Inflammatory macrophage treated with lipopolysaccharide for 1 hour (primary cell): Measurements from ENCODE around the gene PSMB10.
"Not testable (repeated sequence)": the region's sequence is repeated elsewhere in the genome, so short reads cannot be mapped to it uniquely, and the experiment has no call there.

Experiments used
- DNase-seq, 2 donors: peaks; one replicate each; pipeline ENCODE4 v3.0.0-alpha.2; 2020 to 2022

PSMB10 gene

DNA sequence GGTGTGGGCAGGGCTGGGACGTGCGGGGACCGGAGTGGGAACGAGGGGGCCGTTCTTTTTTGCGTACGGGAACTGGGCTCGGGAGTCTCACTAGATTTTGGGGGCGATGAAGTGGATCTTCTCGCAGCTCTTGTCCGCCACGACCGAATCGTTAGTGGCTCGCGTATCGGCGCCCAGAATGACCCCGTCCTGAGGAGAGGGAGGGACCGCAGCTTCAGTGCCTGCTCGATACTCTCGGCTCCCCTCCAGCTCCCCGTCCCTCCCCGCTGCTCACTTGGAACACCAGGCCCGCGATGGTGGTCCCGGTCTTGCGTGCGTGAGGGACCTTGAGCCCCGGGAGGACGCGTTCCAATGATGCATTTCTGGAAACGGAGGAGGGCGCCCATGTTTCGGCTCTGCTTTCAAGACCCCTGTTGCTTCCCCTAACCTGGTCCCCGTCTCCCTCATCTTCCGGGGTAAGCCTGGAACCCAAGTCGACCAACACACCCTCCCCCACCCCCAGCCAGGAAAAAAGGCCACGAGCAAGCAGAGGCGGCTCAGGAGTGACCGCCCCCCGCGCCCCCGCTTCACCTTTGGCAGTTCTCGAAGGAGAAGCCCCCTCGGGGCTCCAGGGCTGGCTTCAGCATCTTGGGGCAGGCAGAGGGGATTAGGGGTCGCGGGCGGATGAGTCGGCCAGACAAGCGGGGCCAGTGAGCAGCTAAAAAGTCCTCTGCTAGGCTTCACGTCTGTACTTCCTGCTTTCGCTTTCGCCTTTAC lies at the start of gene PSMB10:
PSMB10 (minus strand) TSS at position 727 of the 756 bp plus-strand sequence; CDS start at position 626, 101 bp downstream.
- peak in 1 of 2 donors; percentile 22 for DNase-seq

DNA sequence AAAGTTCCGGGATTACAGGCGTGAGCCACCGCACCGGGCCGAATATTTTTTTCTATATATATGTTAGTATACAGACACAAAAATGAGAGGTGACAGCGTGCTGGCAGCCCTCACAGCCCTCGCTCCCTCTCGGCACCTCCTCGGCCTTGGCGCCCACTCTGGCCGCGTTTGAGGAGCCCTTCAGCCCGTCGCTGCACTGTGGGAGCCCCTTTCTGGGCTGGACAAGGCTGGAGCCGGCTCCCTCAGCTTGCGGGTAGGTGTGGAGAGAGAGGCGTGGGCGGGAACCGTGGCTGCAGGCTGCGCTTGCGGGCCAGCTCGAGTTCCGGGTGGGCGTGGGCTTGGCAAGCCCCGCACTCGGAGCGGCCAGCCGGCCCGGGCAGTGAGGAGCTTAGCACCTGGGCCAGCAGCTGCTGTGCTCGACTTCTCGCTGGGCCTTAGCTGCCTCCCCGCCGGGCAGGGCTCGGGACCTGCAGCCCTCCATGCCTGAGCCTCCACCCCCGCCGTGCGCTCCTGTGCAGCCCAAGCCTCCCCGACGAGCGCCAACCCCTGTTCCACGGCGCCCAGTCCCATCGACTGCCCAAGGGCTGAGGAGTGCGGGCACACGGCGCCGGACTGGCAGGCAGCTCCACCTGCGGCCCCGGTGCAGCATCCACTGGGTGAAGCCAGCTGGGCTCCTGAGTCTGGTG lies 45.5 kb upstream of the PSMB10 start:
- DNase-seq: no peak

DNA sequence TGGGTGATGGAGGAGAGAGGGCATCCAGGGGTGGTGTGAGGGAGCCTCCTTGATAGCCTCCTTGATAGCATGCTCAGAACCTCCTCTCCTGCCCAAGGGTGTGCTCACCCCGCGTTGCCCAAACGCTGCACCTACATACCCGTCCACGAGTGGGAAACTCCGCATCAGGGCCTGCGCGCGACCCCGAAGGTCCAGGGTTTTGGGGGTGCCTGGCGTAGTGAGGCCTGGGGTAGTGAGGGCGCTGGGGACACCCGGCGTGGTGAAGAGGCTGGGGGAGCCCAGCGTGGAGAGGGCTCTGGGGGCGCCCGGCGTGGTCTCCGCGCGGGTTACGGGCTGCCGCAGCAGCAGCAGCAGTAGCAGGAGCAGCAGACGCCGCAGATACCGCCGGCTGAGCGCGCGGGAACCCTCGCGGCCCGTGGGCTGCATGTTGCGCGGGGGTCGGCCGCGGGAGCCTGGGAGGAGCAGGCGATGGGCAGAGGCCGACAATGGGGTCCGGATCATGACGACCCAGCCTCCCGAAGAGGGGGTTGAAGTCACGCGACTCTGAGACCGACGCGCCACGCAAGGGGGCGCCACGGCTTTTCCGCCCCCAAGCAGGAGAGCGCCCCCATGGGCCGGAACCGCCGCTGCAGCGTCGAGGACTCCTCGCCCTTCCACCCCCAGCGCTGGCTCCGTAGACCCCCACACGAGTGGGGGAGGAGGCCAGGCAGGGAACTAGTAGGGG lies 43.5 kb upstream of the PSMB10 start, which contains the start of gene DPEP3:
DPEP3 (minus strand) TSS at position 545 of the 724 bp plus-strand sequence; CDS start at position 426, 119 bp downstream.
- DNase-seq: no peak

DNA sequence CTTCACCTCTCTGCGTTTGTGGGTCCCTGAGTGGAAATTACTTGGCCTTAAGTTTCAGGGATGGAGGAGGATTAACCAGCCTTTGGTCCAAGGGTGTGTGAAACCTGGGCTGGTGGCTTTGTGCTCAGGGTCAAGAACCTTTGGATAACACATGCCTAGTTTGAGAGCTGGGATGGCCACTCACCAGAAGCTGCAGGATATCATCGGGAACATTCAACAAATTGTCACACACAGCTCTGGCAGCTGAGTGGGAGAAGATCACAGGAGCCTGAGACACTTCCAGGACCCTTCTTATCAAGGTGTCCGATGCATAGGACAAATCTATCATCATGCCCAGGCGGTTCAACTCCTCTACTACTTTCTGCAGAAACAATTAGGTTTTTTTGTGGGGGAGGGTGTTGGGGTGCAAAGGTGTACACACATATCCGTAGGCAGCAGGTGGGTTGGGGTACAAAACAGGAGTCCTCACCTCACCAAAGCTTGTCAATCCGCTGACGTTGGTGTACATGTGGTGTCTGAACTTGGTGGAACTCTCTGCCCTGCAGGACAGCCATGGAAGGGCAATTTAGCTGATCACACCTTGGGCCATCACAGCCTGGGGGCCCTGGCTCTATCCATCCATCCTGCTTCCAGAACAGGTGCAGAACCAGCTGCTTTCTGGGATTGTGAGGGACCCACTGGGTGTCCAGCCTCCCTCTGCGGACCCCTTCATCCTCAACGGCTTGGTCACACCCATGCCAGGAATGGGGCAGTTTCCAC lies 41.0 kb upstream of the PSMB10 start:
- no peak for DNase-seq

DNA sequence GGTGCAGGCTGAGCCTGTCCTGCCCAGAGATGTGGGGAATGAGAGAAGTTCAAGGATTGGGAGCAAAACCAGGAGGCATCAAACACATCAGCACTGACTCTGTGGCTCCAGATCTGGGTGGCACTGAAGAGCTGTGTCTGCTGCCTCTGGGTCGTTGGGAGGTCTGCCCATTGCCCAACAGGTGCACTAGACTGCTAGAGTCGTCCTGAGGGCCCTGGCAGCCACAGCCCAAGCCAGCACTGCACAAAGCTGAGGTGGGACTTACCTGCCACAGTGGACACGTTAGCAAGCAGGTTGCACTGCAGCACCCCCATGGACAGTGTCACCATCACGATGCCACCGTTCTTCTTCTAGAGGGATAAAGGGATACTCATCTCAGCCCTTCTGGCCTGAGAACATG lies 40.4 kb upstream of the PSMB10 start:
- no peak for DNase-seq

DNA sequence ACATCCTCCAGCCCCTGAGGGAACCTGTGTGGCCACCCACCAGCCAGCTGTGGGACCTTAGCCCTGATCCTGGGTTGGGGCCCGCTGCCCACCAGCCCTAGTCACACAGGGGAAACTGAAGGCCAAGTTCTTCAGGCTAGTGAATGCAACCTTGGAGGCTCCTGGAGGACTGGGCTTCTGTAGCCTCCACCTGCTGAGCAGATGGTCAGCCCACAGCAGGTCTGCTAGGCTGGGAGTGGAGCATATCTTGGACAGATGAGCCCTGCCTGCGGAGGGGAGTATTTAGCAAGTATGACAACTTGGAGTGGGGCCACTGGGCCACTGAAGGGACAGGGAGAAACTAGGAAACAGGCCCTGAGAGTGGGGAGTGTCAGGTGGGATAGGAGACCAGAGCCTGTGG lies 39.6 kb upstream of the PSMB10 start:
- no peak for DNase-seq

DNA sequence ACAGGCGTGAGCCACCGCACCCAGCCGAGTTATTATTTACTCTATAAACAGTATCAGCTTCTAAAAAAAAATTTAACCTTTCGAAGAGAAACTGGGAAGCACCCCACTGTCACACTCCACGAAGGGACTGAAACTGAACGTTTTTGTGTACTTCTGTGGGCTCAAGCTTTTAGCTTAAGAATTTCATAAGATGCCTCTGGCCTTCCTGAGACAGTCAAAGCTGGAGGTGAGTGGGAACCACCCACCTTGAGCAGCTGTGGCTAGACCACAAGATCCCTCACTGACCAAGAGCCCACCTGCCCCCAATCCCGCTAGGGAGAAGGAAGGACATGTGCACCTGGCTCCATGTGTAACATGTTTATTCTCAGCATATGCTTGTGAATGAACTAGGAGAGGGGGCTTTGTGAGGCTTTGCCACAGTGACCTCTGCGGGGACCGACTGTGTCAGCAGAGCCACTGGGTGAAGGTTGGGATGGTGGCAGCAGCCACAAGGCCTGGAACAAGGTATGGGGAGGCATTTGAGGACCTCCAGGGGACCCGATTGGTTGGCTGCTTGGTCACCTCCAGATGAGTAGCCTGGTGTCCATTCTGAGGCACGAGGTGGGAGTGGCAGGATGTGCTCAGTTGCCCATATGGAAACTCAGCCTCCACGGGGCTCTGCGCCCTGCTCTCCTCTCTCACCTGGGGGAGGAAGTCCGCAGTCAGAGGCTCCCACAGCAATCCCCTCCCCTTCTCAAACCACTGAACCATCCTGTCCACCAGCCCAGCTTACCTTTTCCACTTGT lies 38.9 kb upstream of the PSMB10 start:
- DNase-seq: no peak

DNA sequence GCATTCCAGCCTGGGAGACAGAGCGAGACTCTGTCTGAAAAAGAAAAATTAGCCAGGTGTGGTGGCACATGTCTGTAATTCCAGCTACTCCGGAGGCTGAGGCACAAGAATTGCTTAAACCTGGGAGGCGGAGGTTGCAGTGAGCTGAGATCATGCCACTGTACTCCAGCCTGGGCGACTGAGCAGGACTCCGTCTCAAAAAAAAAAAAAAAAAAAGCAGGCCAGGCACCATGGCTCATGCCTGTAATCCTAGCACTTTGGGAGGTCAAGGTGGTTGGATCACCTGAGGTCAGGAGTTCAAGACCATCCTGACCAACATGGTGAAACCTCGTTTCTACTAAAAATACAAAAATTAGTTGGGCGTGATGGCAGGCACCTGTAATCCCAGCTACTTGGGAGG lies 35.6 kb upstream of the PSMB10 start:
- not testable (repeated sequence) for DNase-seq

DNA sequence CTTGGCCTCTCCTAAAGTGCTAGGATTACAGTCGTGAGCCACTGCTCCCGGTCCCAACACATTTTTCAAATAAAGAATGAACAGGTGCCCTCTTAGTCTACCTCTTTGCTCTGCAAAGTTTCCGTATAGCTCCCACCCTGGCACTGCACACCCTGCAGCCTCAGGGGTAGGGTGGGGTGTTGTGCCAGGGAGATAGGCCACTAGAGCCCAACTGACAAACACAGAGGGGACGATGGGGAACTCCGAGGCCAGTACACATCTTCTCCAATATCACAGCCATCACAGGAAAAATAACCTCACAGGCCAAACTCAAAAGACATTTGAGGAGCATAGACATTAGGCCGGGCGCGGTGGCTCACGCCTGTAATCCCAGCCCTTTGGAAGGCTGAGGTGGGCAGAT lies 34.5 kb upstream of the PSMB10 start:
- no peak for DNase-seq

DNA sequence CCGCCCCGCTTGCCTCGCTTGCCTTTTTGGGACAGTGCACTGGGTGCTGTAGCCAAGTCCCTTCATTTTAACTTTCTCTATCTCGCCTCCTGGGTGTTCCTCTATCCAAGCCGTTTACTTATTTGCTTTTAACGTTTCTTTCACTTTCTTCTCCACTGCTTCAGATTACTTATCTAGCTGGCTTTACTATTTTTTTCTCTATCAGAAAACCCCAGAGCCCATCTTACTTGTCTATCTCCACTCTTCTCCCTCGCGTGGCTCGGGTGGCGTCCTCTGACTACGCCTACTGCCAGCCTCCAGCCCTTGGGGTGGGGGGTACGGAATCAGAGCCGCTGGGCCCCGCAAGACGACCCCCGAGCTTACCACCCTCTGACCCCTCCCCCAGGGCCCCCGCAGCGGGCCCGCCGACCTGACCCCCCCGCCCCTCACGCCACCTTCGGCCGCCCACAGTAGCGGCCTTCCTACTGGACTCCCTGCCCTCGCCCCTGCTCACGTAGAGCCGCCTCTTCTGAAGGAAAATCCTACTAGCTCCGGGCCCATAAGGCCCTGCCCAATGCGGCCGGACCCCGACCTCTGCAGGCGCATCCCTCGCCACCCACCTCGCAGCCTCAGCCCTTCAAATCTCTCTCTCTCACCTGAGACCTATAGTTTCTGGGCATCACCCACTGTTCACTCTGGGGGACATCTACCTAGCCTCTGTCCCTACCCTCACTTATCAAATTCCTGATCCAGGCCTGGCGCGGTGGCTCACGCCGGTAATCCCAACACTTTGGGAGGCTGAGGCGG lies 32.8 kb upstream of the PSMB10 start:
- DNase-seq: peak in 1 of 2 donors; percentile 22

DNA sequence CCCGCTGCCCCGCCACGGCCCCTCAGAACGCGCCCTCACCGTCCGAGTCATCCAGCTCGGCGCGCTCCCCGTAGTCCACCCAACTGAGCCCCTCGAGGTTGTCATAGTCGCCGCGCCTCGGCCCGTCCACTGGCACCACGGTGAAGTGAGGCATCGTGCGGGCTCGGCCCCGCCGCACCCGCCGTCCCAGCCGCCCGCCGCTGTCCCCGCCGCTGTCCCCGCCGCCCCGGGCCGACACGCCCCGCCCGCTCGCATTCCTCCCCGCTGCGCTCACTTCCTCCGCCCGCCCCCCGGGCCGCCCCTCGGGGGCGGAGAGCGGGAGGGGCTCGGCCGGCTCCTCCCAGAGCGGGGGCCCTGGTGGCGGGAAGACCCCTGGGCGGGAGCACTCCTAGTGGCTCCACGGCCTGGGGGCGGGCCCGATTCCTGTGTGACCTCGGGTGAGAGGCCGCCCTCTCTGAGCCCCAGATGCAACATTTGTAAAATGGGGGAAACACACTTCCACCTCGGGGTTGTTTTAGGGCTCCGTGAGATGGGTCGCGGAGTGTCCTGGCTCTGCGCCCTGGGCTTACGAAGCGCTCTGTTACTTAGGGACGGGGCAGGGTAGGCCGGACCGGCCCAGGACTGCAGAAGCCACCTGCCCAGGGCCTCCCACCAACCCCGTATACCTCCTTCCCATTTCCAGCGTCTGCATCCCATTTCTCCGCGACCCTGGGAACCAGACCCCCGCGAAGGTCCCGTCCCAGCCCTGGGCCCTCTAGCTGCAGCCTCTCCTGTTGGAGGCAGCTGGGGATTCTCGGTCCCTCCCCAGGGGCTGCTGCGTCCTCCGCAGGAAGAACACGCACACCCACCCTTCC lies 32.0 kb upstream of the PSMB10 start, which contains the start of gene SLC12A4:
SLC12A4 (minus strand) TSS at position 238 of the 854 bp plus-strand sequence; CDS start at position 154, 84 bp downstream.
- peak; percentile 68 to 71 for DNase-seq

DNA sequence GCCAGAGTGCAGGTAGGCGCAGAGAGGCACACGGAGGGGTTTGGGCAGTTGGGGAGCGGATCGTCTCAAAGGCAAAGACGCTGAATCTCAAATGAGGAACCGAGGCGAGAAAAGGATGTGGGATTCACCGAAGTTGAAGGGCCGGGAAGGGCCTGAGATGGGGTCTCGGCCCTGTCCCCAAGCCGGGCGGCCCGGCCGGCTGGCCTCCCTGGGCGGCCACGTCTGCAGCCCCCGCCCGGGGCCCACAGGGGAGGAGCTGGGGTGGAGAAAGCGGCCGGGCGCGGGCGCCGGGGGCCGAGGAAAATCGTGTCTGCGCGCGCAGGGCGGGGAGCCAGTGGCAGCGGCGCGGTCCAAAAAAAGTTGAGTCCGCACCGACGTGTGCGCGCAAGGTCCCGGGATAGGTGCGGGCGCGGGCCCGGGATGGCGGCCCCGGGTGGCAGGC lies 31.3 kb upstream of the PSMB10 start:
- peak; percentile 10 to 22 for DNase-seq

DNA sequence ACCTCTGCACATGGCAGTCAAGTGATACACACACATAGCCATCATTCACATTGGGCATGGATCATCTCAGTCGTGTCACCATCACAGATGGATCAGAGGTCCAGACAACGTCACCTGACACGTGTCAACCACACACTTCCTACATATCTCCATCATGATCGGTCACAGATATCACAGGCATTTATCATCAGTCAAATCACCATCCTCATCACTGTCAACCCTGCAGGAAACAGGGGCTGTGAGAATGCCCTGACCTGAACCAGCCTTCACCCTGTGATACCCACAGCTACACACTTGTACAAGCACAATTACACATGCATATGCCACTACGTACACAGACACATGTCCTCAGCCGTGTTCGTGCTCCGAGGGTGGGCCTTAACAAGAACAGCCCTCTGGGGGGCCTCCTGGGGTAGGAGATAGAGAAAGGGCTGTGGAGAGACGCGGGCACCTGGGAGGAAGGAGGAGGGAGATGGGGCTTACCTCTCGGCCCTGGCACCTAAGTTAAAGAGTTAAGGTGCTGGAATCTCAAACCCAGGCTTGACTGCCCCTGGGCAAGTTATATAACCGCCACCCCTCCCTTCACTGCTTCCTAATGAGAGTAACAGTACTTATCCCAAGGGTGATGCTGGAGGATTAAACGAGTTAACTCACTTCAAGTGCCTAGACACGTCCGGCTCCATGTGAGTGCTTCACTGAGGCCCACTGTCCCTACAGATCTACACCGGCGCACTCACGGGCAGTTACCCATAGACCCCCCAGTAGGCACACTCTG lies 30.7 kb upstream of the PSMB10 start:
- no peak for DNase-seq

DNA sequence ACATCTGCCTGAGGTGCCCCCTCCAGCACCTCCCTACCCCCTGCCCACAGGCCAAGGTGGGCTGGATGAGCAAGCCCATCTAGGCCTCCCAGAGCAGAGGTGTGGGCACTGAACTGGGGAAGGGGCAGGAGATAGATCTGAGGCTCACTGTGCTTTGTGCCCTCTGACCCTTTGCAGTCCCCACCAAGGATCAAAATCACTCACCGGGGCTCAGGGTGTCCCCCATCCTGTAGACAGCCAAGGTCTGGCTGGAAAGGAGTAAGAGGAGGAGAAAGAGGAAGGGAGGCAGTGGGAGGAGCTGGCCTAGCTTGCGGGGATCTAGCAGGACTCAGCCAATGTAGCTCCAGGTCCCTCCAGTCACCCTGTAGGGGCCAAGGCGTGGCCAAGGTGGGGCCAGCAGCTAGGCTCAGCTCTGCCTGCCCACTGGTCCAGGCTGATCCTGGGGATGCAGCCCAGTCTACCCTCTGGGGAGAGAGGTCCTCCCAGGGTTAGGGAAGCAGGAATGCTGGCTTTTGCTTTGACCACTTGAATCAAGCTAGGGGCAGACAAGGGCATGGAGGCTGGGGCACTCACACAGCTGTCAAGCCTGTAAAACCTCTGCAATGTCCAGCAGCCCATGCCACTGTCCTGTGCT lies 30.0 kb upstream of the PSMB10 start:
- DNase-seq: peak; percentile 6 to 14

DNA sequence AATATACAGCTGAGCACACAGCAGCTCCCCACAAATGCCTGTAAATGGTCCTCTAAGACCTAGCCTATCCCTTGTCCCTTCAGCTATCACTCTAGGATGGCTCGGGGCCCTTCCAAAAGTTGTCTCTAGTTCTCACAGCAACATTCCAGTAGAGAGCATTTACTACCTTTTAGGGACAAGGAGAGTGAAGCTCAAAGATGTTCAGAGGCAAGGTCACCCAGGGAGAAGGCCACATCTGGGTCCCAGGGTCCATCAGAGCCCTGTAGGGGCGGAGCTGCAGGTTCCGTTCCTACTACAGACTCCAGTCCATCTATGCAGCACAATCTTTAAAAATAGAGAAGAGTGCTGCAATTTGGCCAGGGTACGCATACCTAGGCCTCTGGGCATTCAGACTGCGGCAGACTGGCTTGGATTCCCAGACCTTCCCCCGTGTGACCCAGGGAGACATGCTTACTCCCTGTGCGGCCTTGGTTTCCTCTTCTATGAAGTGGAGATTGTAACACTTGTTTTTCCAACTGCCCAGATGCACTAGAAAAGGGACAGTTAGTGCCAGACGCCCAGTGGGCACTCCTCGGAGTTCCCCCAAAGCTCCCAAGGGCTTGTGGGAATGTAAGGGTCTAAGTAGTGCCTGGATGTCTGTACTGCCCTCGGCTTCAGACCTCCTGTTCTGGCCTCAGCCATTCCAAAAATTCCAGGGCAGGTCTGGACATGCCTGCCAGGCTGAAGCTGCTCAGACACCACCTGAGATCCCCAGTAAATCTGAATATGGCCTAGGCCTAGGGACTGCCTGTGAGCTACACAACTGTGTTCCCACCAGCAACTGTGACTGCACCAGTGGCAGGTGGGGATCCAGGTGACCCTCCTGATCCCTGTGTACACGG lies 29.3 kb upstream of the PSMB10 start:
- no peak for DNase-seq

DNA sequence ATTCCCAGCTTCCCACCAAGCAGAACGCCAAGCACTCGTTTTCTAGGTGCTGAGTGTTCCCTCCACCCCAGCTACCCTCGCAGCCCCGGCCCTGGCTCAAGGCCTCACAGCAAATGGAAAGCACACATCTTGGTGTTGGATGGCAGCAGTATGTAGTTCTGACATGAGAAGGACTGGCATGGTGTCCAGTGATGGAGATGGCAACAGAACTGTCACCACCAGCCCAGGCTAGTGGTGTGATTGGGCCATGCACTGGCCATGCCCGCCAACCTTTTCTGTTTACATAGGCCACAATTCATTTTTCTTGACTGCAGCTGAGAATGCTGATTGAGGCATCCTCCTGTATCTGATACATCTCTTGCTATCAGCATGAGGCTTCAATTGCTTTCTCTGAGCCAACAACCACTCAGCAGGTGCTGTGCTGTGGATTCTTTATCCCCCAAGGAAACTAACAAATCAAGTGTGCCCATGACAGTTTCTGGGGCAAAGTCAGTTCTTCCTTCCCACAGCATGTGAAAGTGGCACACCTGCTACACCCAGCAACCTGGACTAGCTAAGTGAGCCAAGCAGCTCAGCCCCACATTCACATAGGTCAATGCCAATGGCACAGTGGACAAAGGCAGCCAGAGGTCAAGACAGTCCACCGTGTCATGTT lies 28.0 kb upstream of the PSMB10 start:
- DNase-seq: no peak
